Activated CD8-positive, alpha-beta memory T cell treated with anti-CD3 and anti-CD28 coated beads for 36 hours (primary cell): ENCODE results near the gene PDHA1. TPM values are rescaled to one million over a fixed set of nuclear protein-coding genes. Genes with fewer than 3 reads are reported as not detected.

Source experiments
- CTCF ChIA-PET: fragments of 350-600 bp; sonication (Branson Sonifier 250); formaldehyde crosslinking; loops from one replicate; lab custom pipeline; 2021; ENCODE audit warnings: antibody characterized with exemption; lab: Charles Lee
- POLR2A ChIA-PET: fragments of 350-600 bp; sonication (Branson Sonifier 250); formaldehyde crosslinking; loops from one replicate; lab custom pipeline; 2021; ENCODE audit warnings: antibody characterized with exemption; lab: Charles Lee
- total RNA-seq, 2 experiments: library from RNA; stranded (reverse); gene quantifications; one replicate each; pipeline ENCODE4 v1.2.3, GENCODE V29; 2021

Gene PDHA1
- total RNA-seq, 2 experiments from 2014 or later, result 291 to 293 TPM

- ChIA-PET CTCF (interaction anchor here (0.5 to 1.2 kb wide), 5 partner anchors 10 to 199 kb away, joined by 3 read pairs; partner anchors contain the start of gene MAP3K15), POLR2A (no interaction called here)
These were observed 29.0 kb downstream of the PDHA1 start for GRCh38 chrX:19372547-19373331.

- CTCF ChIA-PET, result no interaction called here
- POLR2A ChIA-PET, result no interaction called here
These were observed 29.7 kb downstream of the PDHA1 start for GRCh38 chrX:19373351-19373891.

- POLR2A ChIA-PET, result no interaction called here
These were observed 31.8 kb downstream of the PDHA1 start for GRCh38 chrX:19375546-19375945.

GRCh38 chrX:19377799-19378198 is 34.1 kb downstream of the PDHA1 start:
- CTCF ChIA-PET, result no interaction called here

More at GRCh38 chrX:19375546-19375945, 31.8 kb downstream of the PDHA1 start:
- CTCF ChIA-PET, result no interaction called here

GRCh38 chrX:19381326-19381725 is 37.6 kb downstream of the PDHA1 start:
- CTCF ChIA-PET, result no interaction called here
- POLR2A ChIA-PET, result no interaction called here

More at GRCh38 chrX:19377799-19378198, 34.1 kb downstream of the PDHA1 start:
- POLR2A ChIA-PET, result no interaction called here

- ChIA-PET POLR2A (no interaction called here), CTCF (interaction anchor here (0.6 to 1.1 kb wide), 4 partner anchors 10 to 1027 kb away, joined by 3 to 5 read pairs (median 4); no protein-coding TSS in a partner anchor)
These were observed 38.9 kb downstream of the PDHA1 start for GRCh38 chrX:19382555-19383145.

- ChIA-PET CTCF (no interaction called here), POLR2A (no interaction called here)
These were observed 43.0 kb downstream of the PDHA1 start for GRCh38 chrX:19386679-19387078.

- ChIA-PET CTCF (no interaction called here), POLR2A (interaction anchor here (0.5 kb wide), 1 partner anchor 21 kb away, joined by 4 read pairs; no protein-coding TSS in a partner anchor)
These were observed 44.4 kb downstream of the PDHA1 start for GRCh38 chrX:19388064-19388679.

- CTCF ChIA-PET, result no interaction called here
- POLR2A ChIA-PET, result interaction anchor here (0.5 kb wide), 1 partner anchor 21 kb away, joined by 4 read pairs; no protein-coding TSS in a partner anchor
These were observed 45.0 kb downstream of the PDHA1 start for GRCh38 chrX:19388741-19389140.

GRCh38 chrX:19389227-19389845 is 45.6 kb downstream of the PDHA1 start:
- CTCF ChIA-PET, result interaction anchor here (0.7 kb wide), 1 partner anchor 147 kb away, joined by 4 read pairs; no protein-coding TSS in a partner anchor

GRCh38 chrX:19392078-19392477 is 48.4 kb downstream of the PDHA1 start:
- POLR2A ChIA-PET, result no interaction called here
- CTCF ChIA-PET, result interaction anchor here (0.6 to 1.5 kb wide), 2 partner anchors 10 to 540 kb away, joined by 4 to 5 read pairs; no protein-coding TSS in a partner anchor

More at GRCh38 chrX:19389227-19389845, 45.6 kb downstream of the PDHA1 start:
- POLR2A ChIA-PET, result no interaction called here

GRCh38 chrX:19392703-19393102 is 49.0 kb downstream of the PDHA1 start:
- POLR2A ChIA-PET, result no interaction called here
- CTCF ChIA-PET, result interaction anchor here (1.5 kb wide), 1 partner anchor 10 kb away, joined by 4 read pairs; no protein-coding TSS in a partner anchor

- CTCF ChIA-PET, result no interaction called here
- POLR2A ChIA-PET, result no interaction called here
These were observed 60.0 kb downstream of the PDHA1 start for GRCh38 chrX:19403696-19404095.

GRCh38 chrX:19410259-19410658 is 66.5 kb downstream of the PDHA1 start:
- POLR2A ChIA-PET, result no interaction called here

More at GRCh38 chrX:19410259-19410658, 66.5 kb downstream of the PDHA1 start:
- CTCF ChIA-PET, result no interaction called here

Other genes with a start within 250 kb of the PDHA1 start
- gene ADGRG2, start 221.5 kb upstream of the PDHA1 start, total RNA-seq, result not detected
- gene MAP3K15, start 171.6 kb downstream of the PDHA1 start, total RNA-seq, result under 1 TPM; 0.27 to 0.32 TPM